GM21526 (cell line): ENCODE results near the gene DCTN5.

Experiments
- ATAC-seq: cut with Tn5 transposase; IDR thresholded peaks from one replicate; pipeline ENCODE4 v1.9.1; 2021; ENCODE audit warnings: moderate library complexity; ENCODE audit not compliant: unreplicated experiment, low FRiP score

The DCTN5 gene

DNA sequence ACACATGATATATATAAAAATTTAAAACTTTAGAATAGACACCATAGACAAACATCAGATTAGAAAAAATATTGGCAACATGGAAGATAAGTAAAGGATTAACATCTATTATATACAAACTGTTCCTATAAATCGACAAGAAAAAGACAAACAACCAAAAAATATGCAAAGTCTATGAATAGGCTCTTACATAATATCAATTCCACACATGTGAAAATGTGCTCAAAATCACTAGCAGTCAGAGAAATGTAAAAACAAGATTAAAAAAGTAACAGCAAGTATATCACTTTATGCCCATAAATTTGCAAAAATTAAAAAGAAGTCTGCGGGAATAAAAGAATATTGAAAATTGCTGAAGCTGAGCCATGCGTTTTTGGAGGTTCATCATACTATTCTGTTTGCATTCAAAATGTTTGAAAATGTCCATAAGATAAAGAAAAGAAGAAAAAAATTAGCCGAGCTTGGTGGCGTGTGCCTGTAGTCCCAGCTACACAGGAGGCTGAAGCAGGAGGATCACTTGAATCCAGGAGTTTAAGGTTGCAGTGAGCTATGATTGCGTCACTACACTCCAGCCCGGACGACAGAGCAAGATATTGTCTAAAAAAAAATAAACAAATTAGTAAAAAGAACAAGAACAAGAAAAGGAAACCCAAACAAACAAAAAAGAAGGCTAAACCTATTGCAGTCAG lies 83.0 kb downstream of the DCTN5 start:
- ATAC-seq: no peak

DNA sequence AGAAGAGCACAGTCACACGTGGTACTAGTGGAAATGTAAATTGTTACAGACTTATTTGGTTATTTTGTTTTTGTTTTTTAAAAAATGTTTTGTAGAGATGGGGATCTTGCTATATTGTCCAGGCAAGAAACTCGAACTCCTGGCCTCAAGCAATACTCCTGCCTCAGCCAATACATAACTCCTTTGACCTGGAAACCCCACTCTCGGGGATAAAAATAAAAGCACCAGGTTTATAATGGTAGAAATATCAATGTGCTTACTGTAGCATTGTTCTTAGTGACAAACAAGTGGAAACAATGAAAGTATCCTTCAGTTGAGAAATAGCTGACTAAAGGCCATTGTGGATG lies 83.5 kb downstream of the DCTN5 start:
- no peak for ATAC-seq

DNA sequence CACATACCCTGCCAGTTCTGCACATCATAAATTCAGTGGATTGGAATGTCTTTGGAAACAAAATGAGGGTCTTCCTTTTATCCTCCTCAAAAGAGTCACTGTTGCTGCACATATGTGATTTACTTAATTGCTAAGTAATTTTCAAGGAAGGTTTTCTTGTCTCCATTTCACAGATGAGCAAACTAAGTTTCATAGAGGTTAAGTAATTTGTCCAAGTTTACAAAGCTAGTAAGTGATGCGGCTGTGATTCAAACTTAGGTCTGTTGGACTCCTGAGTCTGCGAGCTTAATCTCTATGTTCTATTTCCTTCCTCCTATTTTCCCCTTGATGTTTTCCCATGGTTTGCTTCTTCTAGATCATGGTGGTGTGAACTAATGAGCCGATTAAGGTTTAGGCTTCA lies 85.4 kb downstream of the DCTN5 start:
- no peak for ATAC-seq
